ENCODE data around the gene FGD3. TPM values are rescaled to one million over a fixed set of nuclear protein-coding genes. Genes with fewer than 3 reads are reported as not detected.

The FGD3 gene
- total RNA-seq, 4 donors from 2014 or later: 1.7 to 4.2 (median 3.3) TPM

DNA sequence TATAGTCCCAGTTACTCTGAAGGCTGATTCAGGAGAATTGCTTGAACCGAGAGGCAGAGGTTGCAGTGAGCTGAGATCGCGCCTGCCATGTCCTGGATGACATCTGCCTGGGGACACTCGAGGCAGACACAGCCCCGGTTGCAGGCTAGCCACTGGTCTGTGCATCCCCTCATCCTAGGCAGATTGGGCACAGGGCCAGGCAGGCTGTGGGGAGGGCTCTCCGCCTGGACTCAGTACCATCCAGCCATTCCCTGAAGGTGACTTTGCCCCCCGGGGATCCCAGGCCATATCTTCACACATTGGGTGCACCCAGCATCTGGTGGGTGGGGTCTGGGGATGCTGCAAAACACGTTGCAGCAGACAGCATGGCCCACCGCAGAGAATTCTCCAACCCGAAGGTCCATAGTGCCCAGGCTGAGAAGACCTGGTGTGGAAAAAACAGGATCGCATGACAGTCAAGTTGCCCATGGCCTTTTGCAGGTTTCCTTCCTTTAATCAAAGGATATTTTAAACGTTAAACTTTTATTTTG lies 60.3 kb downstream of the FGD3 start:
- 60 to 86% methylated on average over 5 of the region's 12 CpGs for WGBS, 2 donors (ENCODE audit: low coverage in 1 of 2)
- H3K9me3 ChIP-seq: no peaks in the 10 kb centered on the region
- H3K27me3 ChIP-seq: no peaks in the 10 kb centered on the region
- H3K4me3 ChIP-seq: no peak overlapping the region
- H3K27ac ChIP-seq: no peak overlapping the region
- ATAC-seq: no peak
- no peak for TF ChIP-seq POLR2AphosphoS5 (IDR thresholded peaks at IDR 0.05)
- TF ChIP-seq CTCF (IDR thresholded peaks at IDR 0.05): no peak
- TF ChIP-seq POLR2A (IDR thresholded peaks at IDR 0.05): no peak
- TF ChIP-seq EP300 (IDR thresholded peaks at IDR 0.05): no peak
- H3K4me1 ChIP-seq: peaks cover 0 to 10% (median 4%) of the 10 kb centered on the region in 3 donors
- H3K36me3 ChIP-seq: no peaks in the 10 kb centered on the region

GRCh38 chr9:93008457-93008856 lies 61.1 kb downstream of the FGD3 start:
- no CpG with 5 or more reads among the region's 8 CpGs for WGBS, 2 donors (ENCODE audit: low coverage in 1 of 2)
- no peak overlapping the region for H3K4me3 ChIP-seq
- H3K9me3 ChIP-seq: no peaks in the 10 kb centered on the region
- no peak for TF ChIP-seq CTCF (IDR thresholded peaks at IDR 0.05)
- TF ChIP-seq POLR2AphosphoS5 (IDR thresholded peaks at IDR 0.05): no peak
- TF ChIP-seq POLR2A (IDR thresholded peaks at IDR 0.05): no peak
- TF ChIP-seq EP300 (IDR thresholded peaks at IDR 0.05): no peak
- peaks cover 8% of the 10 kb centered on the region for H3K27me3 ChIP-seq
- ATAC-seq: no peak
- H3K4me1 ChIP-seq: peaks cover 0 to 9% (median 4%) of the 10 kb centered on the region in 3 donors
- H3K36me3 ChIP-seq: no peaks in the 10 kb centered on the region
- H3K27ac ChIP-seq: no peak overlapping the region

DNA sequence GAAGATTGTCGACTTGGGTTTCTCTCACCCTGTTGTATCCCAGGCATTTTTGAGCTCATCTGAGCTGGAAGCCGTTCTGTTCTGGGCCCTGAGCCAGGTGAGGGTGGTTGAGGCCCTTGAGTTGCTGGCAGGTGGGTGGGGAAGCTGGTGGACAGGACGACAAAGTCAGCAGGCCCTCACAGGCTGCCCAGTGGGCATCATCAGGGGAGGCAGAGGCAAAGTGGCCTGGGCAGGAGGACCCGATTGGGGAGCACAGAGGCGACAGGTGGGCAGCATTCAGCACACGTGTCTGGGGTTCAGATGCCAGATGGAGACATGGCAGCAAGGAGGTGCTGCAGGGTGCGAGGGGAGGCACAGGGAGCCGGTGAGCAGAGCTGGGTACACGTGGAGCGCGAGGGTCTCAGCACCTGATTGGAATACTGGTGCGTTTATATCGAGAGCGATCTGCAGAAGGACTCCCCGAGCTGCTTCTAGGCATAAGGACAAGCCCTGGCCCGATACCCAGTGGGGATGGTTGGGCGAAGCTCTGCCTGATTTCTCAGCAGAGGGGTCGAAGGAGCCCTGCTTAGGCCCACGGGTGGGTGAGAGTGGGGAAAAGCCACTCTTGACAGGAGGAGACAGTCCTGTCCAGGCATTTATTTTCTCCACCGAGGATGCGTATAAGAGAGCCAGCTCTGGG lies 62.2 kb downstream of the FGD3 start:
- 78 to 83% methylated on average over 15 to 18 of the region's 21 CpGs for WGBS, 2 donors (ENCODE audit: low coverage in 1 of 2)
- ATAC-seq: no peak
- no peaks in the 10 kb centered on the region for H3K36me3 ChIP-seq
- TF ChIP-seq CTCF (IDR thresholded peaks at IDR 0.05): no peak
- TF ChIP-seq EP300 (IDR thresholded peaks at IDR 0.05): no peak
- no peak for TF ChIP-seq POLR2A (IDR thresholded peaks at IDR 0.05)
- H3K4me1 ChIP-seq: no peaks in the 10 kb centered on the region
- no peaks in the 10 kb centered on the region for H3K9me3 ChIP-seq
- no peak overlapping the region for H3K27ac ChIP-seq
- peaks cover 15% of the 10 kb centered on the region for H3K27me3 ChIP-seq
- H3K4me3 ChIP-seq: no peak overlapping the region

- no peak for ATAC-seq
- peaks cover 15% of the 10 kb centered on the region for H3K27me3 ChIP-seq
- no peaks in the 10 kb centered on the region for H3K9me3 ChIP-seq
- H3K4me3 ChIP-seq: no peak overlapping the region
- no peaks in the 10 kb centered on the region for H3K36me3 ChIP-seq
- no peaks in the 10 kb centered on the region for H3K4me1 ChIP-seq
- TF ChIP-seq EP300 (IDR thresholded peaks at IDR 0.05): no peak
- TF ChIP-seq POLR2AphosphoS5 (IDR thresholded peaks at IDR 0.05): no peak
- TF ChIP-seq CTCF (IDR thresholded peaks at IDR 0.05): no peak
- TF ChIP-seq POLR2A (IDR thresholded peaks at IDR 0.05): no peak
- WGBS, 2 donors (ENCODE audit: low coverage in 1 of 2): 100% methylated on average over 1 of the region's 13 CpGs; no CpG with 5 or more reads in 1 of the 2 donors
- no peak overlapping the region for H3K27ac ChIP-seq
These were observed 62.7 kb downstream of the FGD3 start for GRCh38 chr9:93010056-93010455.

DNA sequence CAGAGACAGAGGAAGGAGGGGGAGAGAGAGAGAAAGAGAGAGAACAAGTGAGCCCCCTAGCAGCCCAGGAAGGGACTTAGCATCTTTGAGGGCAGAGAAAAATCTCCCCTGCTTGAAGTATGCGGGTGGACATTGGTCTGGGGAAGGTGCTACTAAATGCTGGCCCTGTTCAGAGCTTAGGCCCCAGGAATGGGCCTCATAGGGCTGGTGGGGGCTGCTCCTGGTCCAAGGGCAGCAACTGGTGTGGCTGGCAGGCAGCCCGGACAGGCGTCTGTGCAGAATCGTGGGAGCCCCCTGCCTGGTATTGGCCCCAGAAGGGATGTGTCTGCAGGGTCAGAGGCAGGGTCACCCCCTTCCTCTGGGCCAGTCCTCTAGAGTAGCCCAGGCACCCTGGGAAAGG lies 63.4 kb downstream of the FGD3 start:
- Histone ChIP-seq H3K36me3 (no peaks in the 10 kb centered on the region), H3K9me3 (no peaks in the 10 kb centered on the region), H3K27me3 (peaks cover 17% of the 10 kb centered on the region), H3K4me3 (no peak overlapping the region), H3K4me1 (no peaks in the 10 kb centered on the region), H3K27ac (no peak overlapping the region)
- ATAC-seq: no peak
- WGBS, 2 donors (ENCODE audit: low coverage in 1 of 2): 41 to 90% methylated on average over 1 to 3 of the region's 4 CpGs
- TF ChIP-seq POLR2A (IDR thresholded peaks at IDR 0.05) (no peak), EP300 (IDR thresholded peaks at IDR 0.05) (no peak), CTCF (IDR thresholded peaks at IDR 0.05) (no peak)
